HepG2 (cell line): ENCODE results near the gene SNRNP200.

Experiments
- CTCF ChIP-seq: sonication (generic); formaldehyde crosslinking; IDR thresholded peaks from 2 replicates; pipeline ENCODE4 v1.5.0; 2020; ENCODE audit warnings: mild to moderate bottlenecking, missing genetic modification reagents, moderate library complexity
- IKZF4 ChIP-seq: sonication (generic); formaldehyde crosslinking; IDR thresholded peaks from 2 replicates; pipeline ENCODE4 v1.5.1; 2020; ENCODE audit warnings: borderline replicate concordance, mild to moderate bottlenecking, low read depth, missing genetic modification reagents; ENCODE audit errors: not compliant biosample characterization
- PHF8 ChIP-seq: sonication (generic); formaldehyde crosslinking; IDR thresholded peaks from 2 replicates; pipeline ENCODE4 v1.5.0; 2020; ENCODE audit warnings: missing genetic modification reagents
- POLR2A ChIP-seq, 2 experiments: IDR thresholded peaks; 2 replicates each; pipeline ENCODE4 v1.6.1; 2011; ENCODE audit warnings: low read depth in 2 of 2, low read length in 2 of 2, mild to moderate bottlenecking in 1 of 2, moderate library complexity in 1 of 2; ENCODE audit not compliant: insufficient read depth in 1 of 2
- SALL1 ChIP-seq: sonication (generic); formaldehyde crosslinking; IDR thresholded peaks from 2 replicates; pipeline ENCODE4 v1.8.0; 2022; ENCODE audit warnings: mild to moderate bottlenecking, missing genetic modification reagents
- TFE3 ChIP-seq: IDR thresholded peaks from 2 replicates; pipeline ENCODE4 v1.6.1; 2016
- ZNF10 ChIP-seq: sonication (generic); formaldehyde crosslinking; IDR thresholded peaks from 2 replicates; pipeline ENCODE4 v1.4.0; 2020; ENCODE audit warnings: mild to moderate bottlenecking, low read depth, missing genetic modification reagents, borderline replicate concordance
- ZNF430 ChIP-seq: sonication (generic); formaldehyde crosslinking; IDR thresholded peaks from 2 replicates; pipeline ENCODE4 v1.9.0; 2021; ENCODE audit warnings: mild to moderate bottlenecking, missing genetic modification reagents

- TF ChIP-seq CTCF (CRISPR knock-in tag) (no peak), SALL1 (no peak), POLR2A (IDR thresholded peaks at IDR 0.05; ENCODE audit: insufficient read depth in 1 of 2, low read depth in 2 of 2, low read length in 2 of 2) (no peak), PHF8 (CRISPR knock-in tag) (no peak), ZNF10 (CRISPR knock-in tag) (no peak), TFE3 (CRISPR knock-in tag) (peak; percentile 70), ZNF430 (no peak), IKZF4 (no peak)
Observed at GRCh38 chr2:96259497-96259921, 45.8 kb downstream of the SNRNP200 start.
